Activated B cell treated with CpG ODN at 0.5 μM for 24 hours (primary cell): Measurements from ENCODE around the gene C10orf95. TPM values are rescaled to one million over a fixed set of nuclear protein-coding genes. Genes with fewer than 3 reads are reported as not detected.

ENCODE experiments used
- ATAC-seq: fragments of 200-7000 bp; cut with Tn5 transposase; one replicate; pipeline ENCODE4 v1.10.0; 2021; ENCODE audit warnings: low read depth, mild to moderate bottlenecking, moderate library complexity
- CTCF ChIA-PET: fragments of 350-600 bp; sonication (Branson Sonifier 250); formaldehyde crosslinking; loops from one replicate; lab custom pipeline; 2021; ENCODE audit warnings: antibody characterized with exemption; lab: Charles Lee
- POLR2A ChIA-PET: fragments of 350-600 bp; sonication (Branson Sonifier 250); formaldehyde crosslinking; loops from one replicate; lab custom pipeline; 2021; ENCODE audit warnings: antibody characterized with exemption; lab: Charles Lee
- DNase-seq: peaks from one replicate; pipeline ENCODE4 v3.0.0; 2022
- H3K27ac Mint-ChIP-seq: one replicate; pipeline ENCODE4 v1.8.0; 2020; ENCODE audit warnings: mixed read lengths
- H3K27me3 Mint-ChIP-seq: one replicate; pipeline ENCODE4 v1.8.0; 2021; ENCODE audit warnings: mixed read lengths
- H3K36me3 Mint-ChIP-seq: one replicate; pipeline ENCODE4 v1.8.0; 2021; ENCODE audit warnings: low read depth, mixed read lengths
- H3K4me1 Mint-ChIP-seq: one replicate; pipeline ENCODE4 v1.8.0; 2021; ENCODE audit warnings: mixed read lengths
- H3K4me3 Mint-ChIP-seq: one replicate; pipeline ENCODE4 v1.8.0; 2020; ENCODE audit warnings: mild to moderate bottlenecking, mixed read lengths
- H3K9me3 Mint-ChIP-seq: one replicate; pipeline ENCODE4 v1.8.0; 2020; ENCODE audit warnings: mixed read lengths
- intact Hi-C: fragments of 100-400 bp; cut with micrococcal nuclease; formaldehyde crosslinking; loops from one replicate; pipeline ENCODE4 v1.15.1; 2024
- total RNA-seq: library from RNA; stranded (reverse); gene quantifications from 2 replicates; pipeline ENCODE4 v1.2.3, GENCODE V29; 2022
- TF ChIP-seq, protein P1 (sequence below): fragments of 200-600 bp; IDR thresholded peaks from one replicate; pipeline ENCODE4 v1.8.0; 2022; ENCODE audit warnings: antibody characterized with exemption, mild to moderate bottlenecking

The C10orf95 gene
- total RNA-seq, 1 donor from 2014 or later, result 0.35 TPM

DNA sequence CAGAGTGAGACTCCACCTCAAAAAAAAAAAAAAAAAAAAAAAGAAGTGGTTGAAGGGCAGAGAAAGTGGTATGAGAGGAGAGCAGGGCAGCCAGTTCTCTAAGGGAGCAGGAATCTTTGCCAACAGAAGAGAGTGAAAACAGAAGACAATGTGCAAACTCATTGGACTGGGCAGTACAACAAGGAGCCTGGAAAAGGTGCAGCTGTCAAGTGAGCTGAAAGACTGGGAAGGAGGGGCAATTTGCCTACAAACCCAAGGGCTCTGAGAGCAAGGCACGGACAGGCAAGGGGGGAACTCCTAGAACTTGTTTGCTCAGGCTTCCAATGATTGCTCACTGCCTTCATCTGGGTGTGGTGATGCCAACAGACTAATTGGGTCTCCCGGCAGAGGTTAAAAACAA lies 41.6 kb upstream of the C10orf95 start:
- intact Hi-C loops, result no loop called here
- Mint-ChIP-seq H3K9me3 (no peaks in the 10 kb centered on the region), H3K4me3 (no peak overlapping the region), H3K27ac (no peak overlapping the region), H3K4me1 (peaks cover 14% of the 10 kb centered on the region), H3K36me3 (peaks cover 52% of the 10 kb centered on the region), H3K27me3 (no peaks in the 10 kb centered on the region)
- no peak for ATAC-seq
- POLR2A ChIA-PET, result no interaction called here
- DNase-seq, result no peak
- CTCF ChIA-PET, result no interaction called here
- TF ChIP-seq, protein P1, sequence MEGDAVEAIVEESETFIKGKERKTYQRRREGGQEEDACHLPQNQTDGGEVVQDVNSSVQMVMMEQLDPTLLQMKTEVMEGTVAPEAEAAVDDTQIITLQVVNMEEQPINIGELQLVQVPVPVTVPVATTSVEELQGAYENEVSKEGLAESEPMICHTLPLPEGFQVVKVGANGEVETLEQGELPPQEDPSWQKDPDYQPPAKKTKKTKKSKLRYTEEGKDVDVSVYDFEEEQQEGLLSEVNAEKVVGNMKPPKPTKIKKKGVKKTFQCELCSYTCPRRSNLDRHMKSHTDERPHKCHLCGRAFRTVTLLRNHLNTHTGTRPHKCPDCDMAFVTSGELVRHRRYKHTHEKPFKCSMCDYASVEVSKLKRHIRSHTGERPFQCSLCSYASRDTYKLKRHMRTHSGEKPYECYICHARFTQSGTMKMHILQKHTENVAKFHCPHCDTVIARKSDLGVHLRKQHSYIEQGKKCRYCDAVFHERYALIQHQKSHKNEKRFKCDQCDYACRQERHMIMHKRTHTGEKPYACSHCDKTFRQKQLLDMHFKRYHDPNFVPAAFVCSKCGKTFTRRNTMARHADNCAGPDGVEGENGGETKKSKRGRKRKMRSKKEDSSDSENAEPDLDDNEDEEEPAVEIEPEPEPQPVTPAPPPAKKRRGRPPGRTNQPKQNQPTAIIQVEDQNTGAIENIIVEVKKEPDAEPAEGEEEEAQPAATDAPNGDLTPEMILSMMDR, result no peak

DNA sequence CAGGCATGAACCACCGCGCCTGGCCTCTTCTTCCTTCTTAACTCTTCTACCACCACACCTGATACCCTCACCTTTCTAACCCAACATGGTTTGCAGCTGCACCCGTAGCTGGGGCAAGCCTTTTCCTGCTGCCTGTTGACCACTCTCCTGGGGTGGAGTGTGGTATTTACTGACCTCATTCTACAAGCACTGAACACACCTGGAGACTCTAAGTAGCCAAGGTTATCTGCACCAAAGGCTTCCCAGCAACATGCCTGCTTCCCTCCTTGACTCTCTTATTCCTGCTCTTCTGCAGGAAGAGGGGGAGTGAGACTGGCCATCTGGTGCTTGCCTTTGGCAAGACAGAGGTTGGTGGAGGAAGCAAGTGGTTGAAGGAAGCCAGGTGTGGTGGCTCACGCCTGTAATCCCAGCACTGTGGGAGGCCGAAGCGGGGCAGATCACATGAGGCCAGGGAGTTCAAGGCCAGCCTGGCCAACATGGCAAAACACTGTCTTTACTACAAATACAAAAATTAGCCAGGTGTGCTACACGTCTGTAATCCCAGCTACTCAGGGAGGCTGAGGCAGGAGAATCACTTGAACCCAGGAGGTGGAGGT lies 41.1 kb upstream of the C10orf95 start:
- ChIA-PET POLR2A (no interaction called here), CTCF (no interaction called here)
- H3K4me1 Mint-ChIP-seq, result peaks cover 14% of the 10 kb centered on the region
- no peak for ATAC-seq
- H3K9me3 Mint-ChIP-seq, result no peaks in the 10 kb centered on the region
- H3K36me3 Mint-ChIP-seq, result peaks cover 56% of the 10 kb centered on the region
- no peak for DNase-seq
- intact Hi-C loops, result no loop called here
- no peaks in the 10 kb centered on the region for H3K27me3 Mint-ChIP-seq
- H3K27ac Mint-ChIP-seq, result no peak overlapping the region
- H3K4me3 Mint-ChIP-seq, result no peak overlapping the region
- TF ChIP-seq, protein P1, result no peak

DNA sequence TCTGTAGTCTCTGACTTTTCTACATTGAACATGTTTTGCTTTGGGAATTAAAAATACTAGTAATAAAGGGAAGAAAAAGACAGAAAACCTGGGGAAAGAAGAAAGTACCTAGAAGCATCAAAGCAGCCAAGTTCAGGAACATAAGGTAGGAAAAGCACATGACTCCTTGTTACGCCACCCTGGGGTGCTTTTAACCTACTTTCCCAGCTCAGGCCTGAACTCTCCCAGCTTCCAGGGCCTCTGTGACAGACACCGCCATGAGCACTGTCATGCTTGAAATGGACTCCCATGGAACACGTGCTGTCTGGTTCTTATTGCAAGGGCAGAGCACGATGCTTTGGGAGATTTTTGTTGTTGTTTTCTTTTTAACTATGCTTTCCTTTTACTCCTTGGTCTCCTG lies 39.8 kb upstream of the C10orf95 start:
- intact Hi-C loops, result no loop called here
- TF ChIP-seq, protein P1, result no peak
- Mint-ChIP-seq H3K9me3 (no peaks in the 10 kb centered on the region), H3K27me3 (no peaks in the 10 kb centered on the region), H3K27ac (no peak overlapping the region), H3K4me1 (peaks cover 12% of the 10 kb centered on the region), H3K4me3 (no peak overlapping the region), H3K36me3 (peaks cover 65% of the 10 kb centered on the region)
- no peak for DNase-seq
- POLR2A ChIA-PET, result no interaction called here
- ATAC-seq, result no peak
- CTCF ChIA-PET, result no interaction called here

DNA sequence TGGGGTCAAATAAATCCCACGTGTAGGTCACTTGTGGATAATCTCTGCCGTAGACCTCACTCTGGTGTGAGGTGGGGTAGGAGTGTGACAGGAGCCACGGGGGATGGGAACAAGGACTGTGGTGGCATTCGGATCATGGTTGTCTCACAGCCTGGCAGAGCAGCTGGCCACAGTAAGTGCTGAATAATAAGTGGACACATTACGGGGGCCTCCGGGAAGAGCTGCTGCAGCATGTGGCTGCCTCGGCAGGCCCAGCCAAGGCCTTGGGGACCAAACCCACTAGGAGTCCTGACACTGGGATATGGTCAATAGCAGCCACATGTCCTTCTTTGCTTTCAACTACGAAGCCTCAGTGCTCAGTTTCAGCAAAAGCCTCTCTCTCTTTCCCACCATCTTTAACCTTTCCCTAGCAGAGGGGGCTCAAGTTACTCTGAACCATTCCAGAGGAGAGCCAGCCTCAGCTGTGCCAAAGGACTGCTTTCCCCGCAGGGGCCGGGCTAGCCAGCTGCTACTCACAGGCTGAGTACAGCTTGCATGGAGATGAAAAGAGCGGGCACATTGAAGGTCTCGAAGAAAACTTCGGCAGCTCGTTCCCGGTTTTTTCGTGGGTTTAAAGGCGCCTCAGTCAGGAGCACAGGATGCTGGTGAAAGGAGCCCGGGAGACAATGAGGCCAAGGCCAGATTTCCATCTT lies 33.9 kb upstream of the C10orf95 start:
- H3K27me3 Mint-ChIP-seq, result no peaks in the 10 kb centered on the region
- CTCF ChIA-PET, result no interaction called here

DNA sequence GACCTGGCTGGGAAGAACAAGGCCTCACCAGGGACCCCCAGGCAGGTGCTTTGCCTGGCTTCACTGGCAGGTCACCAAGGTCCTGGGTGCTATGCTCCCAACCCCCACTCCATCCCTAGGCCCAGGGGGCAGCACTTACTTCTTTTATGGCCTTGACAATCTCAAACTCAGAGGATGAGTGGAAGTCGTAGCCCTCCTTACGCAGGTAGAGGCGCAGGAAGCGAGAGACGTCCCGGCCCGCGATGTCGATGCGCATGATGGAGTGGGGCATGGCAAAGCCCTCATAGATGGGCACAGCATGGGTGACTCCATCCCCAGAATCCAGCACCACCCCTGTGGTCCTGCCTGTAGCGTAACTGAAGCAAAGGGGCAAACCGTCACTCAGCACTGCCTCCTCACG lies 32.7 kb upstream of the C10orf95 start:
- Mint-ChIP-seq H3K27me3 (no peaks in the 10 kb centered on the region), H3K4me1 (peaks cover 3% of the 10 kb centered on the region), H3K9me3 (no peaks in the 10 kb centered on the region), H3K4me3 (no peak overlapping the region), H3K36me3 (peaks cover 94% of the 10 kb centered on the region), H3K27ac (no peak overlapping the region)
- CTCF ChIA-PET, result no interaction called here
- ATAC-seq, result no peak
- no peak for DNase-seq
- TF ChIP-seq, protein P1, result no peak
- intact Hi-C loops, result no loop called here
- POLR2A ChIA-PET, result interaction anchor here (0.6 kb wide), 1 partner anchor 34 kb away, joined by 3 read pairs; no protein-coding TSS in a partner anchor

More for the DNA sequence above, 33.9 kb upstream of the C10orf95 start:
- Mint-ChIP-seq H3K4me3 (no peak overlapping the region), H3K4me1 (no peaks in the 10 kb centered on the region), H3K36me3 (peaks cover 90% of the 10 kb centered on the region), H3K27ac (no peak overlapping the region), H3K9me3 (no peaks in the 10 kb centered on the region)
- DNase-seq (no peak), ATAC-seq (no peak)
- intact Hi-C loops, result no loop called here
- TF ChIP-seq, protein P1, result no peak
- POLR2A ChIA-PET, result no interaction called here
